IMR-90 (cell line): Measurements from ENCODE around the gene PAX8.

ENCODE experiments used
- CEBPB ChIP-seq: IDR thresholded peaks from 2 replicates; pipeline ENCODE4 v1.6.1; 2012; ENCODE audit warnings: low read depth, low read length, improper control_type of control experiment
- FOS ChIP-seq: fragments of 150-350 bp; IDR thresholded peaks from 2 replicates; pipeline ENCODE4 v1.6.1; 2016; ENCODE audit warnings: low read depth, low read length
- MAZ ChIP-seq: IDR thresholded peaks from 2 replicates; pipeline ENCODE4 v1.6.1; 2012; ENCODE audit warnings: low read depth, mild to moderate bottlenecking, low read length, improper control_type of control experiment, moderate library complexity, borderline replicate concordance
- NFE2L2 ChIP-seq: fragments of 150-350 bp; IDR thresholded peaks from 2 replicates; pipeline ENCODE4 v1.6.1; 2016; ENCODE audit warnings: low read depth, mild to moderate bottlenecking, low read length
- POLR2A ChIP-seq: IDR thresholded peaks from 2 replicates; pipeline ENCODE4 v1.6.1; 2012; ENCODE audit warnings: mild to moderate bottlenecking, low read depth, low read length
- RAD21 ChIP-seq: IDR thresholded peaks from 2 replicates; pipeline ENCODE4 v1.6.1; 2012; ENCODE audit warnings: low read length, improper control_type of control experiment
- RCOR1 ChIP-seq: IDR thresholded peaks from 2 replicates; pipeline ENCODE4 v1.6.1; 2012; ENCODE audit warnings: mild to moderate bottlenecking, low read length, improper control_type of control experiment; ENCODE audit not compliant: insufficient replicate concordance
- SMC3 ChIP-seq: fragments of 150-350 bp; IDR thresholded peaks from 2 replicates; pipeline ENCODE4 v1.6.1; 2016; ENCODE audit warnings: low read depth, mild to moderate bottlenecking, antibody characterized with exemption, low read length, moderate library complexity
- TF ChIP-seq, protein P1 (sequence below): conservative IDR thresholded peaks from 2 replicates; pipeline ENCODE4 v1.5.1; 2012; ENCODE audit warnings: mild to moderate bottlenecking, low read depth, low read length, improper control_type of control experiment
- TF ChIP-seq, protein P2 (sequence below): fragments of 150-350 bp; IDR thresholded peaks from 2 replicates; pipeline ENCODE4 v1.6.1; 2017; ENCODE audit warnings: mild to moderate bottlenecking, antibody characterized with exemption, low read length, low read depth

DNA sequence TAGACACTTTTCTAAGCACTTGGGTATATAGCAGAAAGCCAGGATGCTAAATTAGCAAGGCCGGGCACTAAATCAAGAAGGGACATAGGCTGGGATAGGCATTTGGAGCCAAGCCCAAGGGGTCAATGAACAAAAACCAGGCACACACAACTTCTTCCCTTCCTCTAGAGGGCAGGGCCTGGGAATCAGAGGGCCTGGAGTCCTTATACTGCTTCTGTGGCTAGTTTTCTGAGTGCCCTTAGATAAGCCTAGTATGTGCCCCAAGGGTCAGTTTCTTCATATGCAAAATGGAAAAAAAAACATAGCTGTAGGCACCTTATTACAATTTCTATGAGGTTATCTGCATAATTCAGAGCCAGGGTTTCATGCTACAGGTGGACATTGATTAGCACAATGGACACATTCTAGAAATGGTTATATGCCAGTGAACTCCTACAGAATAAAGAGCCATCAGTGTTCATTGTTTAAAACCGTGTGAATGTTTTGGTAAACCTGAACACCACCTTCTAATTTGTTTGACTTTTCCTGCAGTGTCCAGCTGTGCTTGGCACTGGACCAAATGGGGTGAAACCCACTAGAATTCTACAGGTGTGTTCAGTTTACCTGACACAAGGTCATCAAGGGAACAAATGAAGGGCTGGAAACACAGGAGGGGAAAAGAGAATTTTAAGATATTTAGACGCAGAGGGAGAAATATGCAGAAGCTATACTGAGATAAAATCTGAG lies 49.6 kb downstream of the PAX8 start:
- TF ChIP-seq, protein P1, sequence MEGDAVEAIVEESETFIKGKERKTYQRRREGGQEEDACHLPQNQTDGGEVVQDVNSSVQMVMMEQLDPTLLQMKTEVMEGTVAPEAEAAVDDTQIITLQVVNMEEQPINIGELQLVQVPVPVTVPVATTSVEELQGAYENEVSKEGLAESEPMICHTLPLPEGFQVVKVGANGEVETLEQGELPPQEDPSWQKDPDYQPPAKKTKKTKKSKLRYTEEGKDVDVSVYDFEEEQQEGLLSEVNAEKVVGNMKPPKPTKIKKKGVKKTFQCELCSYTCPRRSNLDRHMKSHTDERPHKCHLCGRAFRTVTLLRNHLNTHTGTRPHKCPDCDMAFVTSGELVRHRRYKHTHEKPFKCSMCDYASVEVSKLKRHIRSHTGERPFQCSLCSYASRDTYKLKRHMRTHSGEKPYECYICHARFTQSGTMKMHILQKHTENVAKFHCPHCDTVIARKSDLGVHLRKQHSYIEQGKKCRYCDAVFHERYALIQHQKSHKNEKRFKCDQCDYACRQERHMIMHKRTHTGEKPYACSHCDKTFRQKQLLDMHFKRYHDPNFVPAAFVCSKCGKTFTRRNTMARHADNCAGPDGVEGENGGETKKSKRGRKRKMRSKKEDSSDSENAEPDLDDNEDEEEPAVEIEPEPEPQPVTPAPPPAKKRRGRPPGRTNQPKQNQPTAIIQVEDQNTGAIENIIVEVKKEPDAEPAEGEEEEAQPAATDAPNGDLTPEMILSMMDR, result no peak
- TF ChIP-seq POLR2A (no peak), MAZ (no peak), RCOR1 (no peak), NFE2L2 (no peak), CEBPB (no peak), RAD21 (no peak), FOS (no peak), SMC3 (no peak)
- TF ChIP-seq, protein P2, sequence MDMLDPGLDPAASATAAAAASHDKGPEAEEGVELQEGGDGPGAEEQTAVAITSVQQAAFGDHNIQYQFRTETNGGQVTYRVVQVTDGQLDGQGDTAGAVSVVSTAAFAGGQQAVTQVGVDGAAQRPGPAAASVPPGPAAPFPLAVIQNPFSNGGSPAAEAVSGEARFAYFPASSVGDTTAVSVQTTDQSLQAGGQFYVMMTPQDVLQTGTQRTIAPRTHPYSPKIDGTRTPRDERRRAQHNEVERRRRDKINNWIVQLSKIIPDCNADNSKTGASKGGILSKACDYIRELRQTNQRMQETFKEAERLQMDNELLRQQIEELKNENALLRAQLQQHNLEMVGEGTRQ, result no peak
